ENCODE data around the gene SNAPC4. TPM values are rescaled to one million over a fixed set of nuclear protein-coding genes. Genes with fewer than 3 reads are reported as not detected.

SNAPC4 gene
- total and polyA plus RNA-seq, 2 of the 8 experiments (the other 6 are each of a cell fraction or from before 2014, with no cell fraction given): 6.9 to 18.1 TPM

DNA sequence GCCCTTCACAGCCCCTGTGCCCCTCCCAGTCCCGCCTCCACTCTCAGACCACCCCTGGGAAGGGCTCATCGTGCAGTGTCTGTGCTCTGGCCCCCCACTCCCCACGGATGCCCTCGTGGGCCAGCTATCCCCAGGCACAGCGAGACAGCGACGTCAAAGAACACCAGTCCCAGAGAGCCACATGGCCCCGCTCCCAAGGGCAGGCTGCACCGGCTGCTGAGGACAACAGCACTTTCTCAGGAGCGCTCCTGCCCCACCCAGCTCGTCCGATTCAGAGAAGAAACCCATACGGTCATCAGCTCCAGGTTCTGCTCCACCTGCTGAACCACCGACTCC lies 4.8 kb upstream of the SNAPC4 start:
- peaks cover 0 to 14% of the 10 kb centered on the region in 2 experiments; a peak in 2 of 4 replicates for H3K79me2 ChIP-seq (ENCODE audit: control insufficient read depth in 1 of 2, insufficient read depth in 2 of 2, low read length in 2 of 2)
- WGBS, 2 experiments (ENCODE audit: extremely low coverage in 1 of 2, insufficient coverage in 1 of 2, insufficient read length in 1 of 2, insufficient replicate concordance in 2 of 2, low coverage in 1 of 2, low lambda C conversion rate in 2 of 2, missing lambda C conversion rate in 1 of 2): 95% methylated on average over 14 of the region's 14 CpGs; no CpG with 5 or more reads in 1 of the 2 experiments
- no peak overlapping the region for H2BK12ac ChIP-seq (ENCODE audit: low read depth, low read length)
- H3K23me2 ChIP-seq (ENCODE audit: low read depth, low read length): peaks cover 3% of the 10 kb centered on the region; the same call in 1 of the 2 replicates
- H3K4me2 ChIP-seq (ENCODE audit: insufficient read depth in 1 of 2, low read depth in 2 of 2, low read length in 2 of 2): no peak overlapping the region
- H2BK20ac ChIP-seq (ENCODE audit: low read length): no peak overlapping the region
- H3K9me3 ChIP-seq (ENCODE audit: insufficient read depth in 2 of 2, low read depth in 1 of 2, low read length in 1 of 2): no peaks in the 10 kb centered on the region
- H3K27ac ChIP-seq (ENCODE audit: low read depth, low read length): no peak overlapping the region
- H3K18ac ChIP-seq (ENCODE audit: extremely low read depth, low read length): no peak overlapping the region
- H3K36me3 ChIP-seq (ENCODE audit: control insufficient read depth in 2 of 4, insufficient read depth in 4 of 4, low read length in 3 of 4): peaks cover 14 to 53% (median 36%) of the 10 kb centered on the region in 4 experiments; a peak in 7 of 8 replicates
- no peak overlapping the region for H3K23ac ChIP-seq (ENCODE audit: insufficient read length)
- H2AFZ ChIP-seq (ENCODE audit: low read length): no peak overlapping the region
- no peak overlapping the region for H3K4ac ChIP-seq (replicated peaks; ENCODE audit: insufficient read length, low read depth, low read length)
- H4K8ac ChIP-seq (ENCODE audit: extremely low read depth, insufficient read depth, low read length): no peak overlapping the region
- H2AK5ac ChIP-seq (ENCODE audit: low read depth, low read length): no peak overlapping the region
- TF ChIP-seq, protein P1, sequence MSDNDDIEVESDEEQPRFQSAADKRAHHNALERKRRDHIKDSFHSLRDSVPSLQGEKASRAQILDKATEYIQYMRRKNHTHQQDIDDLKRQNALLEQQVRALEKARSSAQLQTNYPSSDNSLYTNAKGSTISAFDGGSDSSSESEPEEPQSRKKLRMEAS (IDR thresholded peaks at IDR 0.05): no peak
- TF ChIP-seq GTF2F1 (IDR thresholded peaks at IDR 0.05; ENCODE audit: borderline replicate concordance, low read depth, low read length) (no peak), POLR2A (IDR thresholded peaks at IDR 0.05; ENCODE audit: control extremely low read depth in 1 of 2, low read depth in 2 of 2, low read length in 2 of 2) (no peak), NANOG (IDR thresholded peaks at IDR 0.05; ENCODE audit: insufficient read depth, low read depth, low read length, poor library complexity, severe bottlenecking) (no peak), MAFK (IDR thresholded peaks at IDR 0.05; ENCODE audit: low read depth, low read length) (no peak), POU5F1 (IDR thresholded peaks at IDR 0.05; ENCODE audit: low read depth, low read length) (no peak), SRF (IDR thresholded peaks at IDR 0.05; ENCODE audit: low read depth, low read length) (no peak)
- TF ChIP-seq, protein P2, sequence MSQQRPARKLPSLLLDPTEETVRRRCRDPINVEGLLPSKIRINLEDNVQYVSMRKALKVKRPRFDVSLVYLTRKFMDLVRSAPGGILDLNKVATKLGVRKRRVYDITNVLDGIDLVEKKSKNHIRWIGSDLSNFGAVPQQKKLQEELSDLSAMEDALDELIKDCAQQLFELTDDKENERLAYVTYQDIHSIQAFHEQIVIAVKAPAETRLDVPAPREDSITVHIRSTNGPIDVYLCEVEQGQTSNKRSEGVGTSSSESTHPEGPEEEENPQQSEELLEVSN (IDR thresholded peaks at IDR 0.05): no peak
- TF ChIP-seq, protein P3, sequence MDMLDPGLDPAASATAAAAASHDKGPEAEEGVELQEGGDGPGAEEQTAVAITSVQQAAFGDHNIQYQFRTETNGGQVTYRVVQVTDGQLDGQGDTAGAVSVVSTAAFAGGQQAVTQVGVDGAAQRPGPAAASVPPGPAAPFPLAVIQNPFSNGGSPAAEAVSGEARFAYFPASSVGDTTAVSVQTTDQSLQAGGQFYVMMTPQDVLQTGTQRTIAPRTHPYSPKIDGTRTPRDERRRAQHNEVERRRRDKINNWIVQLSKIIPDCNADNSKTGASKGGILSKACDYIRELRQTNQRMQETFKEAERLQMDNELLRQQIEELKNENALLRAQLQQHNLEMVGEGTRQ (IDR thresholded peaks at IDR 0.05; ENCODE audit: low read length): no peak
- H3K4me1 ChIP-seq (replicated peaks in 1 of 4; ENCODE audit: control insufficient read depth in 3 of 4, insufficient read depth in 4 of 4, low read length in 3 of 4): peaks cover 0 to 3% (median 1%) of the 10 kb centered on the region in 4 experiments; a peak in 1 of 7 replicates
- peaks cover 5 to 7% of the 10 kb centered on the region in 2 experiments for H4K20me1 ChIP-seq (replicated peaks in 1 of 2; ENCODE audit: control insufficient read depth in 1 of 2, insufficient read depth in 2 of 2, low read length in 2 of 2)
- no peak for DNase-seq (ENCODE audit: low read depth in 1 of 2, low spot score in 2 of 2)
- POLR2A ChIA-PET (ENCODE audit: partially characterized antibody): interaction anchor here (1.2 to 14.6 kb wide), 5 partner anchors 9 to 71 kb away, joined by 3 to 139 read pairs (median 6); partner anchors contain the start of gene DNLZ
- CTCF ChIA-PET (ENCODE audit: partially characterized antibody): interaction anchor here (1.3 kb wide), 2 partner anchors 9 to 289 kb away, joined by 3 read pairs; no protein-coding TSS in a partner anchor
- H4K91ac ChIP-seq (replicated peaks; ENCODE audit: insufficient read length, low read length): no peak overlapping the region
- no peak overlapping the region for H3K56ac ChIP-seq (replicated peaks; ENCODE audit: insufficient read length, low read depth, low read length)
- no peak overlapping the region for H3K4me3 ChIP-seq (ENCODE audit: extremely low read depth in 1 of 4, insufficient read depth in 2 of 4, low read depth in 3 of 4, low read length in 4 of 4)
- no peaks in the 10 kb centered on the region for H3K27me3 ChIP-seq (replicated peaks in 1 of 4; ENCODE audit: control insufficient read depth in 3 of 4, extremely low read depth in 1 of 4, insufficient read depth in 3 of 4, low read length in 3 of 4)
- no peak overlapping the region for H2BK5ac ChIP-seq (ENCODE audit: low read depth, low read length)
- no peak overlapping the region for H2BK120ac ChIP-seq (replicated peaks; ENCODE audit: low read depth, low read length)
- H2BK15ac ChIP-seq (ENCODE audit: low read length): no peak overlapping the region
- no peak overlapping the region for H3K14ac ChIP-seq (ENCODE audit: insufficient read length)
- H3K79me1 ChIP-seq (ENCODE audit: low read depth, low read length): peaks cover 11% of the 10 kb centered on the region
- no peak for FAIRE-seq
- no peak overlapping the region for H3K9ac ChIP-seq (replicated peaks in 1 of 4; ENCODE audit: extremely low read depth in 1 of 4, low read depth in 3 of 4, low read length in 3 of 4)
- no peak overlapping the region for H4K5ac ChIP-seq (ENCODE audit: insufficient read length, low read depth, low read length)
